Measurements from ENCODE around the gene ZNF318.
"Not testable (repeated sequence)": the region's sequence is repeated elsewhere in the genome, so short reads cannot be mapped to it uniquely, and the experiment has no call there.

Gene ZNF318

GRCh38 chr6:43346243-43346642 lies 23.2 kb downstream of the ZNF318 start:
- not testable (repeated sequence) for H3K27me3 Mint-ChIP-seq (ENCODE audit: low read depth); H3K27ac Mint-ChIP-seq; H3K9me3 Mint-ChIP-seq; DNase-seq (ENCODE audit: low spot score); H3K4me1 Mint-ChIP-seq (ENCODE audit: low read depth); H3K4me3 Mint-ChIP-seq
- peaks cover 16% of the 10 kb centered on the region for H3K36me3 Mint-ChIP-seq (ENCODE audit: low read depth)

- peaks cover 6% of the 10 kb centered on the region for H3K4me1 Mint-ChIP-seq (ENCODE audit: low read depth)
- H3K9me3 Mint-ChIP-seq = no peaks in the 10 kb centered on the region
- H3K36me3 Mint-ChIP-seq (ENCODE audit: low read depth) = peaks cover 30% of the 10 kb centered on the region
- H3K4me3 Mint-ChIP-seq = no peak overlapping the region
- no peaks in the 10 kb centered on the region for H3K27me3 Mint-ChIP-seq (ENCODE audit: low read depth)
- DNase-seq (ENCODE audit: low spot score) = no peak
- no peak overlapping the region for H3K27ac Mint-ChIP-seq
These were observed 30.3 kb downstream of the ZNF318 start for GRCh38 chr6:43339168-43339567.

GRCh38 chr6:43338243-43338642 lies 31.2 kb downstream of the ZNF318 start:
- DNase-seq (ENCODE audit: low spot score) = no peak
- no peak overlapping the region for H3K4me3 Mint-ChIP-seq
- H3K4me1 Mint-ChIP-seq (ENCODE audit: low read depth) = peaks cover 6% of the 10 kb centered on the region
- H3K9me3 Mint-ChIP-seq = no peaks in the 10 kb centered on the region
- H3K36me3 Mint-ChIP-seq (ENCODE audit: low read depth) = peaks cover 30% of the 10 kb centered on the region
- peak overlapping the region; percentile 6 for H3K27ac Mint-ChIP-seq
- H3K27me3 Mint-ChIP-seq (ENCODE audit: low read depth) = no peaks in the 10 kb centered on the region

GRCh38 chr6:43336382-43336781 lies 33.1 kb downstream of the ZNF318 start:
- H3K27ac Mint-ChIP-seq = no peak overlapping the region
- H3K36me3 Mint-ChIP-seq (ENCODE audit: low read depth) = peaks cover 21% of the 10 kb centered on the region
- H3K4me3 Mint-ChIP-seq = no peak overlapping the region
- peaks cover 4% of the 10 kb centered on the region for H3K27me3 Mint-ChIP-seq (ENCODE audit: low read depth)
- H3K4me1 Mint-ChIP-seq (ENCODE audit: low read depth) = peaks cover 15% of the 10 kb centered on the region
- no peak for DNase-seq (ENCODE audit: low spot score)
- H3K9me3 Mint-ChIP-seq = no peaks in the 10 kb centered on the region

- Mint-ChIP-seq H3K36me3 (ENCODE audit: low read depth) (peaks cover 14% of the 10 kb centered on the region), H3K27ac (no peak overlapping the region), H3K4me3 (no peak overlapping the region), H3K27me3 (ENCODE audit: low read depth) (peaks cover 4% of the 10 kb centered on the region), H3K4me1 (ENCODE audit: low read depth) (peaks cover 20% of the 10 kb centered on the region), H3K9me3 (no peaks in the 10 kb centered on the region)
- no peak for DNase-seq (ENCODE audit: low spot score)
These were observed 34.0 kb downstream of the ZNF318 start for GRCh38 chr6:43335469-43335868.

GRCh38 chr6:43334466-43335095 lies 34.9 kb downstream of the ZNF318 start:
- Mint-ChIP-seq H3K4me3 (no peak overlapping the region), H3K27ac (no peak overlapping the region), H3K27me3 (ENCODE audit: low read depth) (peaks cover 4% of the 10 kb centered on the region), H3K9me3 (no peaks in the 10 kb centered on the region), H3K36me3 (ENCODE audit: low read depth) (peaks cover 8% of the 10 kb centered on the region), H3K4me1 (ENCODE audit: low read depth) (peaks cover 20% of the 10 kb centered on the region)
- no peak for DNase-seq (ENCODE audit: low spot score)

GRCh38 chr6:43331891-43332290 lies 37.6 kb downstream of the ZNF318 start:
- Mint-ChIP-seq H3K4me1 (ENCODE audit: low read depth) (peaks cover 13% of the 10 kb centered on the region), H3K9me3 (no peaks in the 10 kb centered on the region), H3K4me3 (no peak overlapping the region), H3K27me3 (ENCODE audit: low read depth) (peaks cover 4% of the 10 kb centered on the region), H3K27ac (no peak overlapping the region), H3K36me3 (ENCODE audit: low read depth) (no peaks in the 10 kb centered on the region)
- no peak for DNase-seq (ENCODE audit: low spot score)

- Mint-ChIP-seq H3K4me3 (no peak overlapping the region), H3K27ac (no peak overlapping the region), H3K4me1 (ENCODE audit: low read depth) (peaks cover 13% of the 10 kb centered on the region), H3K27me3 (ENCODE audit: low read depth) (peaks cover 4% of the 10 kb centered on the region), H3K9me3 (no peaks in the 10 kb centered on the region), H3K36me3 (ENCODE audit: low read depth) (no peaks in the 10 kb centered on the region)
- DNase-seq (ENCODE audit: low spot score) = no peak
These were observed 38.0 kb downstream of the ZNF318 start for GRCh38 chr6:43331470-43331869.

- no peak overlapping the region for H3K4me3 Mint-ChIP-seq
- no peaks in the 10 kb centered on the region for H3K9me3 Mint-ChIP-seq
- no peak overlapping the region for H3K27ac Mint-ChIP-seq
These were observed 40.9 kb downstream of the ZNF318 start for GRCh38 chr6:43328528-43328927.

GRCh38 chr6:43325876-43326275 lies 43.6 kb downstream of the ZNF318 start:
- Mint-ChIP-seq H3K4me3 (no peak overlapping the region), H3K9me3 (no peaks in the 10 kb centered on the region), H3K36me3 (ENCODE audit: low read depth) (no peaks in the 10 kb centered on the region), H3K27me3 (ENCODE audit: low read depth) (peaks cover 11% of the 10 kb centered on the region), H3K27ac (no peak overlapping the region), H3K4me1 (ENCODE audit: low read depth) (no peaks in the 10 kb centered on the region)
- no peak for DNase-seq (ENCODE audit: low spot score)

More at GRCh38 chr6:43328528-43328927, 40.9 kb downstream of the ZNF318 start:
- peaks cover 13% of the 10 kb centered on the region for H3K4me1 Mint-ChIP-seq (ENCODE audit: low read depth)
- no peaks in the 10 kb centered on the region for H3K36me3 Mint-ChIP-seq (ENCODE audit: low read depth)
- peaks cover 8% of the 10 kb centered on the region for H3K27me3 Mint-ChIP-seq (ENCODE audit: low read depth)
- no peak for DNase-seq (ENCODE audit: low spot score)

GRCh38 chr6:43318011-43318410 lies 51.4 kb downstream of the ZNF318 start:
- H3K27me3 Mint-ChIP-seq (ENCODE audit: low read depth) = peaks cover 25% of the 10 kb centered on the region
- no peaks in the 10 kb centered on the region for H3K9me3 Mint-ChIP-seq
- no peak for DNase-seq (ENCODE audit: low spot score)
- H3K36me3 Mint-ChIP-seq (ENCODE audit: low read depth) = no peaks in the 10 kb centered on the region
- peaks cover 2% of the 10 kb centered on the region for H3K4me1 Mint-ChIP-seq (ENCODE audit: low read depth)
- H3K27ac Mint-ChIP-seq = no peak overlapping the region
- H3K4me3 Mint-ChIP-seq = no peak overlapping the region

GRCh38 chr6:43313813-43314212 lies 55.6 kb downstream of the ZNF318 start:
- Mint-ChIP-seq H3K36me3 (ENCODE audit: low read depth) (no peaks in the 10 kb centered on the region), H3K4me1 (ENCODE audit: low read depth) (peaks cover 2% of the 10 kb centered on the region), H3K27ac (no peak overlapping the region), H3K9me3 (no peaks in the 10 kb centered on the region), H3K27me3 (ENCODE audit: low read depth) (peaks cover 31% of the 10 kb centered on the region), H3K4me3 (no peak overlapping the region)
- no peak for DNase-seq (ENCODE audit: low spot score)

GRCh38 chr6:43311666-43312065 lies 57.8 kb downstream of the ZNF318 start:
- Mint-ChIP-seq H3K9me3 (no peaks in the 10 kb centered on the region), H3K36me3 (ENCODE audit: low read depth) (no peaks in the 10 kb centered on the region), H3K27me3 (ENCODE audit: low read depth) (peaks cover 23% of the 10 kb centered on the region), H3K27ac (no peak overlapping the region), H3K4me3 (no peak overlapping the region), H3K4me1 (ENCODE audit: low read depth) (peaks cover 4% of the 10 kb centered on the region)
- DNase-seq (ENCODE audit: low spot score) = no peak

- Mint-ChIP-seq H3K27ac (no peak overlapping the region), H3K9me3 (no peaks in the 10 kb centered on the region), H3K4me1 (ENCODE audit: low read depth) (peaks cover 4% of the 10 kb centered on the region), H3K36me3 (ENCODE audit: low read depth) (no peaks in the 10 kb centered on the region), H3K27me3 (ENCODE audit: low read depth) (peaks cover 20% of the 10 kb centered on the region), H3K4me3 (no peak overlapping the region)
- DNase-seq (ENCODE audit: low spot score) = no peak
These were observed 58.8 kb downstream of the ZNF318 start for GRCh38 chr6:43310624-43311023.

- Mint-ChIP-seq H3K4me3 (no peak overlapping the region), H3K27ac (no peak overlapping the region), H3K4me1 (ENCODE audit: low read depth) (peaks cover 2% of the 10 kb centered on the region), H3K9me3 (no peaks in the 10 kb centered on the region), H3K27me3 (ENCODE audit: low read depth) (peaks cover 17% of the 10 kb centered on the region), H3K36me3 (ENCODE audit: low read depth) (no peaks in the 10 kb centered on the region)
- no peak for DNase-seq (ENCODE audit: low spot score)
These were observed 59.3 kb downstream of the ZNF318 start for GRCh38 chr6:43310134-43310533.

Data from T-helper 2 cell treated with Interferon-gamma antibody and Interleukin-4, amounts not matched to agents 5 μg/mL and 100 μg/mL, for 36 hours (primary cell).